Inflammatory macrophage treated with lipopolysaccharide for 4 hours (primary cell): ENCODE measurements around the gene OSBPL5.
"Not testable (repeated sequence)": the region's sequence is repeated elsewhere in the genome, so short reads cannot be mapped to it uniquely, and the experiment has no call there.

Experiments
- DNase-seq: peaks from one replicate; pipeline ENCODE4 v3.0.0-alpha.2; 2020

The OSBPL5 gene

DNA sequence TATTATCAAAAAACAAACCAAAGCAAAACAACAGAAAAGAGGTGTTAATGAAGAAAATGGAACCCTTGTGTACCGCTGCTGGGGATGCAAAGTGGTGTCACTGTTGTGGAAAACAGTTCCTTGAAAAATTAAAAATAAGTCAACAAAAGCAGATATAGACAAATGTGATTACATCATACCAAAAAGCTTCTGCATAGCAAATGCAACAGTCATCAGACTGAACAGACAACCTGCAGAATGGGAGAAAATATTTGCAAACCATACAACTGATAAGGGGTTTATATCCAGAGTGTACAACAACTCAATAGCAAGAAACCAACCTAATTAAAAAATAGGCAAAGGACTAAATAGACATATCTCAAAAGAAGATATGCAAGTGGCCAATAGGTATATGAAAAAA, 85.0 kb downstream of the OSBPL5 start:
- no peak for DNase-seq

DNA sequence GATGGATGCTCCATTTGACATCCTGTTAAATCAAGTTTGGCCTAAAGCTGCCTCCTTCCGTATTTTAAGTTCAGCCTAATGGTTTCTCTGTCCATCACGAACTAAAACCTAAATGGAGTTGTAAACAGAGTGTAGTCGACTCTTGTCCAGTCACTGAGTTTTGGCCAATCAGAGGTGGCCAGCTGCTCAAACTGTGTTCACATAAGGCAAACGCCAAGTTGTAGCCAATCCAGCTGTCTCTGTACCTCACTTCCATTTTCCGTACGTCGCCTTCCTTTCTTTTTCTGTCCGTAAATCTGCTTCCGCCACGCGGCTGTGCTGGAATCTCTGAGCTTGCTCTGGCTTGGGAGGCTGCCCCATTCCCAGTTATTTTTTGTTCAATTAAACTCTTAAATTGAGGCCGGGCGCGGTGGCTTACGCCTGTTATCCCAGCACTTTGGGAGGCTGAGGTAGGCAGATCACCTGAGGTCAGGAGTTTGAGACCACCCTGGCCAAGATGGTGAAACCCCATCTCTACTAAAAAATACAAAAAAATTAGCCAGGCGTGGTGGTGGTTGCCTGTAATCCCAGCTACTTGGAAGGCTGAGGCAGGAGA, 87.2 kb downstream of the OSBPL5 start:
- no peak for DNase-seq

GRCh38 chr11:3077189-3077836, 87.8 kb downstream of the OSBPL5 start:
- no peak for DNase-seq

DNA sequence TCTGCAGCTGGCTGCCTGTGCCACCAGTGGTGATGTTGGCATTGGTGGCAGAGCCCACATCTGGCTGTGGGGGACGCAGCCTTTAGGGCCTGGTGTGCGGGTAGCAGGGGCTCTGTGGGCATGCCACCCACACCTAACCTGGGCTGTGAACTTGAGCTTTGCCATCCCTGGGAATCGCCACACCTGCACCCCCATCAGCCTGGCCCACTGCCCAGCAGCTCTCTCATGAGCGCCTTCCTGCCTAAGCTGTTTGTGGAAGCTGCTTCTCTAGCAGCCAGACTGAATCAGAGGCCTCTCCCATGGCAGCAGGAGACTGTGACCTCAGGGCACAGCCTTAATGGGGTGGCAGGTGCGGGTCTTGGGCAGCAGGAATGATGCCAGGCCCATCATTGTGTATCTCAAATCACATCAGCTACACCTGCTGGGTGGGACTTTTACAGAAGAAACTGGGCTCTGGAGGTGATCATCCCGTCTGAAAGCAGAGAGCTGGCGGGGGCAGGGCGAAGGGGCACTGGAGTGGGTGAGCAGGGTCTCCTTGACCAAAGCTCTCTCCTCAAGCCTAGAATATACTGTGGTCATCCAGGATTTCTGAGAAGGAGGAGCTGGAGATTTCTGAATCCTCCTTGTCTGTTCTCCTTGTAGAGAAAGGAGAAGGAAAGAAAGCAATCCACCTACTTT, 90.1 kb downstream of the OSBPL5 start:
- no peak for DNase-seq

- no peak for DNase-seq
Observed at GRCh38 chr11:3073029-3073435, 92.1 kb downstream of the OSBPL5 start.

- DNase-seq, result no peak
Observed at GRCh38 chr11:3069425-3069824, 95.7 kb downstream of the OSBPL5 start.

- not testable (repeated sequence) for DNase-seq
Observed at GRCh38 chr11:3066308-3066707, 98.8 kb downstream of the OSBPL5 start.

GRCh38 chr11:3064709-3065108, 100.4 kb downstream of the OSBPL5 start:
- DNase-seq, result not testable (repeated sequence)

- DNase-seq, result not testable (repeated sequence)
Observed at GRCh38 chr11:3063876-3064275, 101.2 kb downstream of the OSBPL5 start.

- not testable (repeated sequence) for DNase-seq
Observed at GRCh38 chr11:3063432-3063831, 101.7 kb downstream of the OSBPL5 start.

- no peak for DNase-seq
Observed at GRCh38 chr11:3060436-3061025, 104.6 kb downstream of the OSBPL5 start.

- DNase-seq, result no peak
Observed at GRCh38 chr11:3058753-3059664, 106.1 kb downstream of the OSBPL5 start.

- DNase-seq, result peak; percentile 97
Observed at GRCh38 chr11:3057069-3057963, 107.8 kb downstream of the OSBPL5 start, which contains the start of gene CARS1. Gene CARS1, minus strand, starts transcription at chr11:3057423. Its CDS starts 56 bp downstream, at chr11:3057367.

DNA sequence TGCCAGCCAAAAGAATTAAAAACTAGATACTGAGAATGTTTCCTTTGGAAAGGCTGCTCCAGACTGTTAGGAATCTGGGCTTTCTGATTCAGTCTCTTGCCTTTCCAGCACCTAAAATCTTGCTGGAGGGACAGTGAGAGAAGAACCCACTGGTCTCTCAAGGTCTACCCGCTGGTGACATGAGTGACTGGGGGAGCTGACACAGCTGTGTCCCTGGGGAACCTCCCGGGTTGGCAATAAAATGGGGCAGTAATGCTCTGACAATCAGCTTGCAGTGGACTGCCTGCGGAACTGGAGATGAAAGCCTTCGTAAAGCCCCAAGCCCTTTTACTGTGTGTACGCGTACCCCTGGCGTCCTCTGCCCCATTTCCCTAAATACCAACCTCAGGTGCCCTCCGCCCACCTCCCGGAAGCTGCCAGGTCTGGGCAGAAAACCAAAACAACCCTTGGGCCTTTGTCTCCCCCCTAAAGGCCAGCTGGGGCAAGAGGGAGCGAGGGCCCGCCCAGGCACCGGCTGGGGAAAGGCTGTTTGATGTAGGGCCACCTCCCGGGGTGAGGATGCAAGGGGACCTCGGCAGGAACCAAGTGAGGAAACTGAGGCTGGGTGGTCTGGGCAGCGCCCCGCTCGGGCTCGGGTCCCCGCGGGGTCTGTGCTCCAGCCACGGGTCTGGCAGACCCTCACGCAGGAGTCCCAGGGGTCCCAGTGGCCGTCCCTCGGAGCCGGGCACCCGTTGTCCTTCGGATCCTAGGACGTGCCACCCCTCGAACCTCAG, 108.6 kb downstream of the OSBPL5 start:
- peak; percentile 16 for DNase-seq

DNA sequence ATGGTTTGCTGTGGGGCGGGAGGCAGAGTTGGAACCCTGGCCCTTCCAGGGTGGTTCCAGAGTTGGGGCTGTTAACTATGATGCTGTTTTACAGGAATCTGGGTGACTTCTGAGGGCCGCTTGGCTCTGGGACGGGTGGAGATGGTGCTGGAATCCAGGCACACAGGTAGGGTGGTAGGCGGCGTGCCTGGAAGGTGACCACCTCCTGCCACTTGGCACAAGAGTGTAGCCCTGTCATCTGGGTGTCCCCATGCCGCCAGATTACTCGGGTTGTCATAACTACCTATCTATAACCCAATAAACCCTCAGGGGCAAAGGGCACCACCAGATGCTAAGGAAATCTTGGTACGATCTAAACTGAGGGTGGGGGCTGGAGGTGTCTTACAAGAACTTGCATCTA, 109.2 kb downstream of the OSBPL5 start:
- DNase-seq, result no peak

DNA sequence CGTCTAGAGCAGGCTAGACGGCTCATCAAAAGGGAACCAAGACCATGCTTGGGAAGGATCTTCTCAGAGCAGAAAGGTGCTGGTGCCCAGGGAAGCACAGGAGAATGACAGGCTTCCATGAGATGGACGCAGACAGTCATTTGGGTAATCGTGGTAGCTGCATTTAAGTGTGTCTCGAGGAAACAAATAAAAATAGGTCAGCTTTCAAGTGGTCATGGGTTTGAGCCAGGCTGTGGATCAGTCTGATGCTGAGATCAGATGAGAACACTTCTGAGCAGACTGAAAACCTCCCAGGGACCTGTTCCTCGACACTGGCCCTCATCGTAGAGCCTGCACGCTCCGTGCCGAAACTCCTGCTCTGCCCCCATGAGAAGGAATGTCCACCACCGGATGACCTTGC, 112.5 kb downstream of the OSBPL5 start:
- no peak for DNase-seq

DNA sequence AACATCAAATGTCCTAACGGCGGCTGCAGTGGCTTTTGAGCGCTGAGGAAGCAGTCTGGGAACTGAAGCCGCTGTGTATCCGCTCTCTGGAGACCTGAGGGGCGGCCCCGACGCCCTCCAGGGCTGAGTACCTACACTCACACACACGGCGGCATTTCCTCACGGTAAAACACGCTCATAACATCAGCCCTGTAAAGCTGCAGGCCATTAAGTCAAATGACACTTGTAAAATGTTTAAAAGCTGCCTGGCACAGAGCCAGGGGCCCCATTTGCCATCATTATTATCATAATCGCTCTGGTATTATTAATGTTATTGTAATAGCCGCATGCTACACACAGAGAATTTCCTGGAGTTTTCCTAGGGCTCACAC, 113.0 kb downstream of the OSBPL5 start:
- DNase-seq, result no peak

DNA sequence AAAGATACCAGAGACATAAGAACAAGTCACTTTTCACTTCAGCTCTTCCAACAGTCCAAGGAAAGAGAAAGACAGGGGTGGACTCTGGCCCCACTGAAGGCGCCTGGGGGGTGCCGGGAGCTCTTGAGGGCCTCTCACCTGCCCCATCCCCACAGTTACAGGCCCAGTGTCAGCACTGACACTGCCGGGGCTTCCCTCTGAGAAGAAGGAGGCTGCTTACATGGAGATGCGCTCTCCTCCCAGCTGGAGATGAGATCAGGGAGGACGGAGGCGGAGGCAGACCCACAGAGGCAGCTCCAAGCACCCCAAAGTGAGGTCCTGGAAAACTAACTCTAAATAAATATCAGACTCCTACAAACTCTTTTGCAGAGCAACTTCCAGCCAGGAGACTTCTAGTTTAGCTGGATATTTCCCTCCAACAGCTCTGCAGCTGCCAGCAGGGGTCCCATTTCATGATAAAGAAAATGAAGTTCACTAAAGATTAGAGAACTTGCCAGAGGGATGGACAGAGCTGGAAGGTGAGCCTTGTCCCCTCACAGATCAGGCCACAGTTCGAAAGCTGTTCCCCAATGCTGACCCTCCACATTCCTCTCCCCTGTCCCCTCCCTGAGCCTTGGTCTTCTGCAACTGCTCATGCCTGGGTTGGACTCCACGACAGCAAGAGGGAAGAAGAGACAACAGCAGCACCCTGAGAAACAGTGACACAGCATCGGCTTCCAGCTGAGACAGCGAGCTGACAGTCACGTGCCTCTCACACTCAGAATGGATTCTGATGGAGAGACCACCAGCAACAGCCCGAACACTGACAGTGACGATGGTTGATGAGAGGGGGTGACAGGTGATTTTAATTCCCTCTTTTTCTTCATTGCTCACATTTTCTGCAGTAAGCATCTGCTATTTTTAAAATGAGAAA, 113.7 kb downstream of the OSBPL5 start:
- DNase-seq, result no peak

DNA sequence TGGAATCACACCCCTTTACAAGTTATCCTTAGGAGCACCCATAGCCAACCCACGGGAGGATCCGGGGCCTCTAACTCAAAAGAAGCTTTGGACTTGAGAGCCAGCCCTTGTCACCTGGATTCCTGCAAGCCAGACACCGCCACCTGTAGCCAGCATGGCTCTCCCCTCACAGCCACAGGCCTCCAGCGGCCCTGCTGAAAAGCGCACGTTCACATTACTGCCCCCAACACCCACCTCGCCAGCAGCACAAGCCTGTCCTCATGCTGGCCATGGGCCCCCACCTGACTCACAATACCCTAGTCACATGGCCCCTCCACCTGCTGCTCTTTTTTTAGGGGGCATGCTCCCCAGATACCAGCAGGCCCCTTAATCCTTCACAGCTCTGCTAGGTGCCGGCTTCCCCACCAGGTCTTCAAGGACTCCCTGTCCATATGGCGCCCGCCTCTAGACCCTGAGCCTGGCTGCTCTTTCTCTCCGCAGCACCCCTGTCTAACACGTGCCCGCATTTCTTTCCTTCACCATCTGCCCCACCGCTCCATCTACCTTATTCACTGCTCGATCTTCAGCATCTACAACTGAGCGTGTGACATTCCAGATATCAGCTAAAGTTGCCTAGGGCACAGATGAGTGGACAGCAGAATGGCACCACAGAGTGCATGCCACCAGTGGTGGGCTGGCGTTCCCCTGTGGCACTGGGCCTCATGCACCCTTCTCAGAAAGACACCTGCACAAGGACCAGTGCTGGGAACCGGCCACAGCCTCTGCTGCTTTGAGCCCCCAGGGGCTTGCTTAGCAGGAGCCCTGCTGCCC, 114.5 kb downstream of the OSBPL5 start:
- no peak for DNase-seq
